AML-193 (cell line): Measurements from ENCODE around the gene ZBTB17.
"Not testable (repeated sequence)": the region's sequence is repeated elsewhere in the genome, so short reads cannot be mapped to it uniquely, and the experiment has no call there.

Experiments
- DNase-seq, 2 experiments: peaks; one replicate each; lab custom pipeline; 2025; lab: John Stamatoyannopoulos, UW

Gene ZBTB17

DNA sequence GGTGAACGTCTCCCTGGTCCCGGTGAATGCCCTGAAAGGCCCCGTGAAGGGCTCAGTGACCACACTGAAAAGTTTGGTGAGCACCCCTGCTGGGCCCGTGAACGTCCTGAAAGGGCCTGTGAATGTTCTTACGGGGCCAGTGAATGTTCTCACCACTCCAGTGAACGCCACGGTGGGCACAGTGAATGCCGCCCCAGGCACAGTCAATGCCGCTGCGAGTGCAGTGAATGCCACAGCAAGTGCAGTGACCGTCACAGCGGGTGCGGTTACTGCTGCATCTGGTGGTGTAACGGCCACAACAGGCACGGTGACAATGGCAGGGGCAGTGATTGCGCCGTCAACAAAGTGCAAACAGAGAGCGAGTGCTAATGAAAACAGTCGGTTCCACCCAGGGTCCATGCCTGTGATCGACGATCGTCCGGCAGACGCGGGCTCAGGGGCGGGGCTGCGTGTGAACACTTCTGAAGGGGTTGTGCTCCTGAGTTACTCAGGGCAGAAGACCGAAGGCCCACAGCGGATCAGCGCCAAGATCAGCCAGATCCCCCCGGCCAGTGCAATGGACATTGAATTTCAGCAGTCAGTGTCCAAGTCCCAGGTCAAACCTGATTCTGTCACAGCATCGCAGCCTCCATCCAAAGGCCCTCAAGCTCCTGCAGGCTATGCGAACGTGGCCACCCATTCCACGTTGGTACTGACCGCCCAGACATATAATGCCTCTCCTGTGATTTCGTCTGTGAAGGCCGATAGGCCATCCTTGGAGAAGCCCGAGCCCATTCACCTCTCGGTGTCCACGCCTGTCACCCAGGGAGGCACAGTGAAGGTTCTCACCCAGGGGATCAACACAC lies 41.5 kb downstream of the ZBTB17 start:
- DNase-seq: no peak

DNA sequence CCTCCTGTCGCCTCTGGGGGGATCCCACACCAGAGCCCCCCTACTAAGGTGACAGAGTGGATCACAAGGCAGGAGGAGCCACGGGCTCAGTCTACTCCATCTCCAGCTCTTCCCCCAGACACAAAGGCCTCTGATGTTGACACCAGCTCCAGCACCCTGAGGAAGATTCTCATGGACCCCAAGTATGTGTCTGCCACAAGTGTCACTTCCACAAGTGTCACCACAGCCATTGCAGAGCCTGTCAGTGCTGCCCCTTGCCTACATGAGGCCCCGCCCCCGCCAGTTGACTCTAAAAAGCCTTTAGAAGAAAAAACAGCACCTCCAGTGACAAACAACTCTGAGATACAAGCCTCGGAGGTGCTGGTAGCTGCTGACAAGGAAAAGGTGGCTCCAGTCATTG lies 42.2 kb downstream of the ZBTB17 start:
- DNase-seq: no peak

DNA sequence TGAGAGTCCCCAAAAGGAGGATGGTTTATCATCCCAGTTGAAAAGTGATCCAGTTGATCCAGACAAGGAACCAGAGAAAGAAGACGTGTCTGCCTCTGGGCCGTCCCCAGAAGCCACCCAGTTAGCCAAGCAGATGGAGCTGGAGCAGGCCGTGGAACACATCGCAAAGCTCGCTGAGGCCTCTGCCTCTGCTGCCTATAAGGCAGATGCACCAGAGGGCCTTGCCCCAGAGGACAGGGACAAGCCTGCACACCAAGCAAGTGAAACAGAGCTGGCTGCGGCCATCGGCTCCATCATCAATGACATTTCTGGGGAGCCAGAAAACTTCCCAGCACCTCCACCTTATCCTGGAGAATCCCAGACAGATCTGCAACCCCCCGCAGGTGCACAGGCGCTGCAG lies 43.3 kb downstream of the ZBTB17 start:
- no peak for DNase-seq

DNA sequence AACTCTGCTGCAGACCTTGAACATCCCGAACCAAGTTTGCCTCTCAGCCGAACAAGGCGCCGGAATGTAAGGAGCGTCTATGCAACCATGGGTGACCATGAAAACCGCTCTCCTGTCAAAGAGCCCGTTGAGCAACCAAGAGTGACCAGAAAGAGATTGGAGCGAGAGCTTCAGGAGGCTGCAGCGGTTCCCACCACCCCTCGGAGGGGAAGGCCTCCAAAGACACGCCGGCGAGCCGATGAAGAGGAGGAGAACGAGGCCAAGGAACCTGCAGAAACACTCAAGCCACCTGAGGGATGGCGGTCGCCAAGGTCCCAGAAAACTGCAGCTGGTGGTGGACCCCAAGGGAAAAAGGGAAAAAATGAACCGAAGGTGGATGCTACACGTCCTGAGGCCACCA lies 44.0 kb downstream of the ZBTB17 start:
- DNase-seq: no peak

DNA sequence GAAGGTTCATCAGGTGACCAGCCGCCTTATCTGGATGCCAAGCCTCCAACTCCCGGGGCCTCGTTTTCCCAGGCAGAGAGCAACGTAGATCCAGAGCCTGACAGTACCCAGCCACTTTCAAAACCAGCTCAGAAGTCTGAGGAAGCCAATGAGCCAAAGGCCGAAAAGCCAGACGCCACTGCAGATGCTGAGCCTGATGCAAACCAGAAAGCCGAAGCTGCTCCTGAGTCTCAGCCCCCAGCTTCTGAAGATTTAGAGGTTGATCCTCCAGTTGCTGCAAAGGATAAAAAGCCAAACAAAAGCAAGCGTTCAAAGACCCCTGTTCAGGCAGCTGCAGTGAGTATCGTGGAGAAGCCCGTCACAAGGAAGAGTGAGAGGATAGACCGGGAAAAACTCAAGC lies 44.5 kb downstream of the ZBTB17 start:
- DNase-seq: no peak

DNA sequence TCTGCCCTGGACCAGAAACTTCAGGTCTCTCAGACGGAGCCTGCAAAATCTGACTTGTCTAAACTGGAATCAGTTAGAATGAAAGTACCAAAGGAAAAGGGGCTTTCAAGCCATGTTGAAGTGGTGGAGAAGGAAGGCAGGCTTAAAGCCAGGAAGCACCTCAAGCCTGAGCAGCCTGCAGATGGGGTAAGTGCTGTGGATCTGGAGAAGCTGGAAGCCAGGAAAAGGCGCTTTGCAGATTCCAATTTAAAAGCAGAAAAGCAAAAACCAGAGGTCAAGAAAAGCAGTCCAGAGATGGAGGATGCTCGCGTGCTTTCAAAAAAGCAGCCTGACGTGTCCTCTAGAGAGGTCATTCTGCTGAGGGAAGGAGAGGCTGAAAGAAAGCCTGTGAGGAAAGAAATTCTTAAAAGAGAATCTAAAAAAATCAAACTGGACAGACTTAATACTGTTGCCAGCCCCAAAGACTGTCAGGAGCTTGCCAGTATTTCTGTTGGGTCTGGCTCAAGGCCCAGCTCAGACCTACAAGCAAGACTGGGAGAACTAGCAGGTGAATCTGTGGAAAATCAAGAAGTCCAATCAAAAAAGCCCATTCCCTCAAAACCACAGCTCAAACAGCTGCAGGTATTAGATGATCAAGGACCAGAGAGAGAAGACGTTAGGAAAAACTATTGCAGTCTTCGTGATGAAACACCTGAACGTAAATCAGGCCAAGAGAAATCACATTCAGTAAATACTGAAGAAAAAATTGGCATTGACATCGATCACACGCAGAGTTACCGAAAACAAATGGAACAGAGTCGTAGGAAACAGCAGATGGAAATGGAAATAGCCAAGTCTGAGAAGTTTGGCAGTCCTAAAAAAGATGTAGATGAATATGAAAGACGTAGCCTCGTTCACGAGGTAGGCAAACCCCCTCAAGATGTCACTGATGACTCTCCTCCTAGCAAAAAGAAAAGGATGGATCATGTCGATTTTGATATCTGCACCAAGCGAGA lies 46.6 kb downstream of the ZBTB17 start:
- no peak for DNase-seq

DNA sequence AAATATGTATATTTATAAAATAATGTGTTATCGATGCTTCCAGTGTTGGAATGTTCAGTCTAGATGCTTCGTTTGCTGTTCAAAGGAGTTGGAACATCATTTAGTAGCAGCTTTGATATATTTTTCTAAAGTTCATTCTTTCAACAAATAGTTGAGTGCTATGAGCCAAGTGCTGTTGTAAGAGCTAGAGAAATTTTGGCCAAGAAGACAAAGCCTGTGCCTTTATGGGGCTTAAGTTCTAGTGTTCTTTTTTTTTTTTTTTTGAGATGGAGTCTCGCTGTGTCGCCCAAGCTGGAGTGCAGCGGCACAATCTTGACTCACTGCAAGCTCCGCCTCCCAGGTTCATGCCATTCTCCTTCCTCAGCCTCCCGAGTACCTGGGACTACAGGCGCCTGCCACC lies 49.5 kb downstream of the ZBTB17 start:
- DNase-seq: not testable (repeated sequence)

DNA sequence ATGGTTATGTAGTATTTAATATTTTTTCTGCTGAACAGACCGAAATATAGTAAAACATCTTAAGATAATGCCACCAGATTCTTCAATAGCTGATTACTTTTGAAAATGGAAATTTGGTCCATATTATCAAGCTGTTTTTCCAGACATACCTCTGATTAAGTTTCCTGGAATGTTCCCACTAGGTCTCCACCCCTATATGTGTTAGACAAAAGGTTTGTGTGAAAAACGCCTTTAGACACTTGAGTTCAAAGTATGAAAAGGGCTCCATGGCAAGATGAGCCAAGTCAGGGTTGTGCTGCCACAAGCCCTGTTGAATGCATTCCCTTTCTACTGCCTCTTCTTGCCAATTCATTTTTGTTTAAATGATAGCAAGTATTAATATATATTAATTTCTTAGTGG lies 52.7 kb downstream of the ZBTB17 start:
- no peak for DNase-seq

DNA sequence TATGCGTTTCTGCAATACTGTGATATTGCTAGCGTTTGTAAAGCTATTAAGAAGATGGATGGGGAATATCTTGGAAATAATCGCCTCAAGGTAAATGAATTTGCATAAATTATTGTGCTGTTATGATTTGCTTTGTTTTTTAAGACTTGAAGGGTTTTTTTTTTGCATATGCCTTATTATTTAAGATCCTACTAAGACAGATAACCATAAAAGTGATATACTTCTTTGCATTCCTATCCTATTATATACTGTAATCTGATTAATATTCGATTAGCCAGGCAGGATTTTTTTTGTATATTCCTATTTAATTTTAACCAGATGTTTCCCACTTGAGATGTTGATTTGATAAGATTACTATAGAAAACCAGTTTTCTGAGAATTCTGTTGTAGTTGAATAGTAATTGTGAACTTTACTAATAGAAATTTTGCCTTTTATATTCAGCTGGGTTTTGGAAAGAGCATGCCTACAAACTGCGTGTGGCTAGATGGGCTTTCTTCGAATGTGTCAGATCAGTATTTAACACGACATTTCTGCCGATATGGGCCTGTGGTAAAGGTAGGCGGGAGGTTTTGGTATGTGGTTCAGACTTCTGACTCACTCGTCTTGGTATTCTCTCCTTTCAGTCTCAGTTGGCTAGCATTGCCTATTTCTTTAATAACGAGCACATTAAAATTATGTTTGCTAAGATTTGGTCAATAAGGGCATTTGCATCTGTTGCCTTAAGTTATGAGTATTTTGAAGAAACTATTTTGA lies 56.8 kb downstream of the ZBTB17 start:
- no peak for DNase-seq

DNA sequence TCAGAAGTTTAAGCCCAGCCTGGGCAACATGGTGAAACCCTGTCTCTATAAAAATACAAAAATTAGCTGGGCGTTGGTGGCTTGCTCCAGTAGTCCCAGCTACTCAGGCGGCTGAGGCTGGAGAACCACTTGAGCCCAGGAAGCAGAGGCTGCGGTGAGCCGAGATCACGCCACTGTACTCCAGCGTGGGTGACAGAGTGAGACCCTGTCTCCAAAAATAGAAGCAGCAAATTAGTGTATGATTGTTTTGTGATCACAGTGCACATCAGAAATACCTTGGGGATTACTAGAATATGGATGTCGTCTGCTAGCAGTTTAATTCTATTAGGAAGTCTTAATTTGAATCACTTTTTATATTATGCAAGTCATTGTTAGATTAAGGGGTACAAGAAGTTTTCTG lies 59.0 kb downstream of the ZBTB17 start:
- no peak for DNase-seq

DNA sequence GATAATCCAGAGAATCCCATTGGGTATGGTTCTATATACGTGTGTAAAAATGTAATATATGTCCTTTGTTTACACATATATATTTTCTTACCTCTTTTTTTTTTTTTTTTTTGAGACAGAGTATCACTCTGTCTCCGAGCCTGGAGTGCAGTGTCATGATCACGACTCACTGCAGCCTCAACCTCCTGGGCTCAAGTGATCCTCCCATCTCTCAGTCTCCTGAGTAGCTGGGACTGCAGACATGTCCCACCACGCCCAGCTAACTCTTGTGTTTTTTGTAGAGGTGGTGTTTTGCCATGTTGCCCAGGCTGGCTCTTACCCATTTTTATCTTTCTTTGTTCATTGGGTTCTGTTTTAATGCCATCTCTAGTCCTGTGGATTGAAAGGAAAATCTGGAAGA lies 59.5 kb downstream of the ZBTB17 start:
- no peak for DNase-seq

DNA sequence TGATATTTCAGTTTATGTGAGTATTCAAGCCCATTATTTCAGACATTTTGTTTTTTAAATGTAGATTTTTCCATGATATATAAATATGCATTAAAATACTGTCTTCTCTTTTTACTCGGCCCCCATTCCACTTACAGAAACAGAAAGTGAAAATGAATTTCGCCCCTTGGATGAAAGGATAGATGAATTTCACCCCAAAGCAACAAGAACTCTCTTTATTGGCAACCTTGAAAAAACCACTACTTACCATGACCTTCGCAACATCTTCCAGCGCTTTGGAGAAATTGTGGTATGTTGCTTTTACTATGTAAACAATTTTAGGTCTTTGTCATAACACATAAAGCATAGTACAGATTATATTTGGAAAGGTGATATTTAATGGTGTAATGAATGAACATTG lies 59.9 kb downstream of the ZBTB17 start:
- DNase-seq: no peak

DNA sequence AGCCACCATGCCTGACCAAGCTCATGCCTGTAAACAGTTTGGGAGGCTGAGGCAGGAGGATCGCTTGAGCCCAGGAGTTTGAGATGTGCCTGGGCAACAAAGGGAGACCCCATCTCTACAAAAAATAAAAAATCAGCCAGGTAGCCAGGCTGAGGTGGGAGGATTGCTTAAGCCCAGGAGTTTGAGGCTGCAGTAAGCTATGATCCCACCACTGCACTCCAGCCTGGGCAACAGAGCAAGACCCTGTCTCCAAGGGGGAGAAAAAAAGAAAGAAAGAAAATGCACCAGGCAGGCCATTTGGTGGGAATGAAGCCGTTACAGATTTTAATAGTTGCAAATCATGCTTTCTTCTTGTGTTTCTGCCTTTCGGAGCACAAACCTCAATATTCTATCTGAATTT lies 62.3 kb downstream of the ZBTB17 start:
- not testable (repeated sequence) for DNase-seq

DNA sequence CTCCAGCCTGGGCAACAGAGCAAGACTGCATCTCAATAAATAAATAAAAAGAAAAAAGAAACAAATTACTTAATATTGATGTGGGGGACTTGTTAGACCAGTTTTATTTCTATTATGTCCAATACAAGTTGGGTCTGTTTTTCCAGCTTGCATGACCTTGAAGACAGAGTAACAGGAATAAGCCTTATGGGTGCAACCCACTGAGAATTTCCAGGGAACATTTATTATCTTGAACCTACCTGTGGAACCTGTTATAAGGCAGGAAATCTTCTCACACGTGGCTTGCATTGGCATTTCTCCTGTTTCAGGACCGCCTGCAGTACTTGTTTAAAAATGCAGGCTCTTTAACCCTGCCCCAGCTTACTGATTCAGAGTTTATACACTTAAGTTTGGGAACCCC lies 64.0 kb downstream of the ZBTB17 start:
- DNase-seq: no peak

DNA sequence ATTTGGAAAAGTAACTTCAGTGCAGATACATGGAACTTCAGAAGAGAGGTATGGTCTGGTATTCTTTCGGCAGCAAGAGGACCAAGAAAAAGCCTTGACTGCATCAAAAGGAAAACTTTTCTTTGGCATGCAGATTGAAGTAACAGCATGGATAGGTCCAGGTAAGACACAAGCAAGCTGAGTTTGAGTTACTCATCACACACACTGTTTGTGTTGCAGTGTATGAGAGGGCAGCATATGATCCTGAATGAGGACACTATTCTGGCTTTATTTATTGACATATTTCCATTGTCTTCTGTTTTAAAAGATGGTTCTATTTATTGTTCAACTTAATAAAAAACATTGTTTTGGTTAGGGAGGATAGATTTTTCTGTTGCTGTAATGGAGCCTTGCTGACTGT lies 64.8 kb downstream of the ZBTB17 start:
- no peak for DNase-seq

DNA sequence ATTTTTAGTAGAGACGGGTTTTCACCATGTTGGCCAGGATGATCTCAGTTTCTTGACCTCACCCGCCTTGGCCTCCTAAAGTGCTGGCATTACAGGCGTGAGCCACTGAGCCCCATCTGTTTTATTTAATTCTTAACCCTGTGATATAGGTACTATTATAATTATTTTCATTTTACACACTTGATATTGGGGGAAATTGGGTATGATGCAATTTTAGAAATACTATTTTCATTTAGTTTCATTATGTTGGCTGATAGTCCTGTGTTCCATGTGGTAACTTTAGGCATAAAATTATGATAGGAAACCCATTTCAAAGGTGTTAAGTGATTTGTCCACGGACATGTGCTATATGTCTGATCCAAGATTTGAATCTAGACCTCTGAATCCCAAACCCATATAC lies 67.3 kb downstream of the ZBTB17 start:
- no peak for DNase-seq

DNA sequence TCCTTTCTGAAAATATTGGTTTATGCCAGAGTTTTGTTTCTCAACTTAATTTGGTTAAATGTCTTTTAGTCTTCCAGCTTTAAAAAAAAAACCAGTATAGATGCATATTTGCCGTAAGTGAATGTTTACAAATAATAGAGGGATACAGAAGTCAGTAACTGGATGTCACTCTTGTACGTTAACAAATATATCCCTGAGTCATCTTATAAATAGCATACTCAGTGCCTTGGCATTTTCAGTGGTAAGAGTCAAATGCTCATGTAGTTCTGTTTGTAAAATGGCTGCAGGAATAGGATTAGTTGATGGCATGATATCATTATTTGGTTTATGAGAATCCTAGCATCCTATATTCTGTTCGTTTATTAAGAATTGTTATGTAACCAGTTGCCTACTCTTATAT lies 73.0 kb downstream of the ZBTB17 start:
- no peak for DNase-seq

DNA sequence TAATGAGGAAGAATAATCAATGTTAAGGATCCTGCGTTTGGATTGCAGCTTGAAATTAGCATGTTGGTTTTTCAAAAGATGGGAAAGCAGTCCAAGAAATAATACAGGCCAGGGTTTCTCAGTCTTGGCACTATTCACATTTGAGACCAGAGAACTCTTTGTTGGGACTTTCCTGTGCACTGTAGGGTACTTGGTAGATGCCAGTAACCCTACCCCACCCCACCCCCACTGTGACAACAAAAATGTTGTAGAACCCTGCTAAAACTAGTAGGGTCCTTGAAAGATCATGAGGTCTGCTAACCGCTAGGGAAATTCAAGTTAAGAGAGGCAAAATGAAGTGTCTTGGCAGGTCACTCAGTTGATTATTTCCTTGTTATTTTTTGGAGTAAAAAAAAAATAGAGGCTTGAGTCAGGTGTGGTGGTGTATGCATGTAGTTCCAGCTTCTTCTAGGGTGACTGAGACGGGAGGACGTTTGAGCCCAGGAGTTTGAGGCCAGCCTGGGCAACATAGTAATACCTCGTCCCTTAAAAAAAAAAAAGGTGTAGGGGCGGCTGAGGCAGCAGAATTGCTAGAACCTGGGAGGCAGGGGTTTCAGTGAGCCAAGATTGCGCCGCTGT lies 75.1 kb downstream of the ZBTB17 start:
- no peak for DNase-seq

DNA sequence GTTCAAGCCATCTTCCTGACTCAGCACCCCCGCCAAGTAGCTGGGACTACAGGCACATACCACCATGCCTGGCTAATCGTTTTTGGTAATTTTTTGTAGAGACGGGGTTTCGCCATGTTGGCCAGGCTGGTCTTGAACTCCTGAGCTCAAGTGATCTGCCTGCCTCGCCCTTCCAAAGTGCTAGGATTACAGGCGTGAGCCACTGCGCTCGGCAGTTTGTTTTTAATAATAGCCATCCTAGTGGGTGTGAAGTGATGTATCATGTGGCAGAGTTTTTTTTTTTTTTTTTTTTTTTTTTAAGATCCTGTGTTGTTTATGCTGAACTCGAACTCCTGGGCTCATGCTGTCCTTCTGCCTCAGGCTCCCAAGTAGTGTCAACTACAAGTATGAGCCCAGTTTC lies 76.6 kb downstream of the ZBTB17 start:
- DNase-seq: no peak

DNA sequence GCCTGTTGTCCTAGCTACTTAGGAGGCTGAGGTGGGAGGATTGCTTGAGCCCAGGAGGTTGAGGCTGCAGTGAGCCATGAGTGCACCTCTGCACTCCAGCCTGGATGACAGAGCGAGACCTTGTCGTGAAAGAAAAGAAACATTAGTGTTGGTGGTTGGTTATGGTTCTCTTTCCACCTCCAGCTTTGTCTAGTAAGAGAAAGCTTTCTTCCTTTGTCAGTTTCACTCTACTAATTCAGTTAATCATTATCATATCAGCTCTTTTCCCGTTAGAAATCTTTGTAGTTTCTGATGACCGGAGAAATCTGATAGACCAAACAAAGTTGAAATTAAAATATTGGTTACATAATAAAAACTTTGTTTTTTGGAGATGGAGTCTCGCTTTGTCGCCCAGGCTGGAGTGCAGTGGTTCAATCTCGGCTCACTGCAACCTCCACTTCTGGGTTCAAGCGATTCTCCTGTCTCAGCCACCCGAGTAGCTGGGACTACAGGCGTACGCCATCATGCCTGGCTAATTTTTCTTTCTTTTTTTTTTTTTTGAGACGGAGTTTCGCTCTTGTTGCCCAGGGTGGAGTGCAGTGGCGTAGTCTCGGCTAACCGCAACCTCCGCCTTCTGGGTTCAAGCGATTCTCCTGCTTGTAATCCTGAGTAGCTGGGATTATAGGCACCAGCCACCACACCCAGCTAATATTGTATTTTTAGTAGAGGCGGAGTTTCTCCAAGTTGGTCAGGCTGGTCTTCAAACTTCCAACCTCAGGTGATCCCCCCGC lies 78.9 kb downstream of the ZBTB17 start:
- not testable (repeated sequence) for DNase-seq

DNA sequence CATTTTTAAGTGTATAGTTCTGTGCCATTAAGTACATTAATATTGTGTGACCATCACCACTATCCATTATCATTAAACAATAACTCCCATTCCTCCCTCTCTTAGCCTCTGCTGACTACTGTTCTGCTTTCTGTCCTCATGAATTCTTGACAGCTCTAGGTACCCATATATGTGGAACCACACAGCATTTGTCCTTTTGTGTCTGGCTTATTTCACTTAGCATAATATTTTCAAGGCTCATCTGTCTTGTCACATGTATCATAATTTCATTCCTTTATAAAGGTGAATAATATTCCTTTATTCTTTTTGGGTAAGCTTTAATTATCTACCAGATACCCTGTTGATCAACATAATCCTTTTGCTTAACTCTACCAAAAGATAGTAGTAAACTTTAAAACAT lies 80.7 kb downstream of the ZBTB17 start:
- no peak for DNase-seq
